ENCODE data around the gene GREM1. TPM values are rescaled to one million over a fixed set of nuclear protein-coding genes. Genes with fewer than 3 reads are reported as not detected.

The GREM1 gene
- total and polyA plus RNA-seq, 2 donors (not counting 3 experiments of a cell fraction or from before 2014, with no cell fraction given), result not detected

- H3K9me1 ChIP-seq (replicated peaks; ENCODE audit: control insufficient read depth, extremely low read depth, insufficient read depth, low read length), result no peaks in the 10 kb centered on the region
- ChIA-PET CTCF (interaction anchor here (0.9 to 1.2 kb wide), 2 partner anchors 75 to 106 kb away, joined by 3 read pairs; no protein-coding TSS in a partner anchor), POLR2A (no interaction called here)
- DNase-seq (ENCODE audit: low read depth, low spot score), result no peak
- no peaks in the 10 kb centered on the region for H3K36me3 ChIP-seq (ENCODE audit: control insufficient read depth in 2 of 2, extremely low read depth in 1 of 2, insufficient read depth in 2 of 2, low read length in 2 of 2)
- no peak for TF ChIP-seq GATA2 (IDR thresholded peaks at IDR 0.05; ENCODE audit: insufficient read depth, insufficient read length, low read depth, low read length)
- no peak for TF ChIP-seq JUN (IDR thresholded peaks at IDR 0.05; ENCODE audit: borderline replicate concordance, insufficient read depth, insufficient read length, low read depth)
- TF ChIP-seq POLR2AphosphoS5 (IDR thresholded peaks at IDR 0.05; ENCODE audit: insufficient read depth, low read depth, low read length), result no peak
- no peak for TF ChIP-seq MYC (IDR thresholded peaks at IDR 0.05; ENCODE audit: low read depth, low read length)
- no peak for TF ChIP-seq POLR2A (IDR thresholded peaks at IDR 0.05; ENCODE audit: low read depth, low read length)
- H3K4me2 ChIP-seq (ENCODE audit: insufficient read depth, low read length), result no peak overlapping the region
- H4K20me1 ChIP-seq (replicated peaks; ENCODE audit: control insufficient read depth, extremely low read depth, insufficient read depth, low read length), result no peaks in the 10 kb centered on the region
- no peak overlapping the region for H2AFZ ChIP-seq (ENCODE audit: low read depth, low read length)
- intact Hi-C loops (cut with micrococcal nuclease), result loop anchor here (10.0 kb wide), 1 partner anchor 63 kb away; no protein-coding TSS in a partner anchor
- no peak overlapping the region for H3K9ac ChIP-seq (replicated peaks; ENCODE audit: extremely low read depth, insufficient read depth, low read length)
- FAIRE-seq, result no peak
- no peaks in the 10 kb centered on the region for H3K9me3 ChIP-seq (replicated peaks; ENCODE audit: control insufficient read depth, insufficient read depth, low read length)
- H3K79me2 ChIP-seq (ENCODE audit: control insufficient read depth, insufficient read depth, low read length), result no peaks in the 10 kb centered on the region
- no peak overlapping the region for H3K27ac ChIP-seq (ENCODE audit: insufficient read depth, low read depth, low read length)
- no peak overlapping the region for H3K4me3 ChIP-seq (replicated peaks in 1 of 3; ENCODE audit: insufficient read depth in 1 of 3, low read depth in 1 of 3, low read length in 3 of 3)
- H3K27me3 ChIP-seq (ENCODE audit: control insufficient read depth in 2 of 2, insufficient read depth in 2 of 2, low read length in 2 of 2), result peaks cover 12 to 39% of the 10 kb centered on the region in 2 experiments
- dilution Hi-C loops (cut with MboI; ENCODE audit: extremely low pct_ligation_motif_present, low sequenced_read_pairs), result no loop called here
- BruUV-seq (replicated peaks), result no TSS peak
- H3K4me1 ChIP-seq (ENCODE audit: control insufficient read depth, extremely low read depth, insufficient read depth, low read length), result no peaks in the 10 kb centered on the region
These were observed 19.5 kb downstream of the GREM1 start for GRCh38 chr15:32737304-32737703.

DNA sequence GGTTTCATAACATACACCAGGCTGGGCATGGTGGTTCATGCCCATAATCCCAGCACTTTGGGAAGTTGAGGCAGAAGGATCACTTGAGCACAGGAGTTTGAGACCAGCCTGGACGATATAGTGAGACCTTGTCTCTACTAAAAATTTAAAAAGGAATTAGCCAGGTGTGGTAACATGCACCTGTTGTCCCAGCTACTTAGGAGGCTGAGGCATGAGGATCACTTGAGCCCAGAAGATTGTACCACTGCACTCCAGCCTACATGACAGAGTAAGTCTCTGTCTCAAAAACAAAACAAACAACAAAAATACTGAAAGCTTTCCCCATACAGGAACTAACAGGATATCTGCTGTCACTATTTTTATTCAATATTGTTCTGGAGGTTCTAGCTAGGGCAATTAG lies 20.9 kb downstream of the GREM1 start:
- Histone ChIP-seq H3K4me1 (ENCODE audit: control insufficient read depth, extremely low read depth, insufficient read depth, low read length) (no peaks in the 10 kb centered on the region), H3K4me2 (ENCODE audit: insufficient read depth, low read length) (no peak overlapping the region), H3K9ac (replicated peaks; ENCODE audit: extremely low read depth, insufficient read depth, low read length) (no peak overlapping the region), H3K27me3 (ENCODE audit: control insufficient read depth in 2 of 2, insufficient read depth in 2 of 2, low read length in 2 of 2) (peaks cover 8 to 34% of the 10 kb centered on the region in 2 experiments), H2AFZ (ENCODE audit: low read depth, low read length) (no peak overlapping the region), H3K9me1 (replicated peaks; ENCODE audit: control insufficient read depth, extremely low read depth, insufficient read depth, low read length) (no peaks in the 10 kb centered on the region), H3K27ac (ENCODE audit: insufficient read depth, low read depth, low read length) (no peak overlapping the region), H3K4me3 (replicated peaks in 1 of 3; ENCODE audit: insufficient read depth in 1 of 3, low read depth in 1 of 3, low read length in 3 of 3) (no peak overlapping the region), H3K36me3 (ENCODE audit: control insufficient read depth in 2 of 2, extremely low read depth in 1 of 2, insufficient read depth in 2 of 2, low read length in 2 of 2) (no peaks in the 10 kb centered on the region), H3K79me2 (ENCODE audit: control insufficient read depth, insufficient read depth, low read length) (no peaks in the 10 kb centered on the region), H3K9me3 (replicated peaks; ENCODE audit: control insufficient read depth, insufficient read depth, low read length) (no peaks in the 10 kb centered on the region), H4K20me1 (replicated peaks; ENCODE audit: control insufficient read depth, extremely low read depth, insufficient read depth, low read length) (no peaks in the 10 kb centered on the region)
- no peak for DNase-seq (ENCODE audit: low read depth, low spot score)
- TF ChIP-seq, protein P1, sequence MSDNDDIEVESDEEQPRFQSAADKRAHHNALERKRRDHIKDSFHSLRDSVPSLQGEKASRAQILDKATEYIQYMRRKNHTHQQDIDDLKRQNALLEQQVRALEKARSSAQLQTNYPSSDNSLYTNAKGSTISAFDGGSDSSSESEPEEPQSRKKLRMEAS (IDR thresholded peaks at IDR 0.05; ENCODE audit: insufficient read depth, insufficient read length), result no peak
- TF ChIP-seq JUN (IDR thresholded peaks at IDR 0.05; ENCODE audit: borderline replicate concordance, insufficient read depth, insufficient read length, low read depth) (no peak), FOS (IDR thresholded peaks at IDR 0.05; ENCODE audit: borderline replicate concordance, insufficient read depth, low read length) (no peak), POLR2AphosphoS5 (IDR thresholded peaks at IDR 0.05; ENCODE audit: insufficient read depth, low read depth, low read length) (no peak), CTCF (IDR thresholded peaks at IDR 0.05; ENCODE audit: extremely low read depth in 1 of 2, insufficient read depth in 1 of 2, low read depth in 1 of 2, low read length in 2 of 2) (no peak), EZH2 (IDR thresholded peaks at IDR 0.05; ENCODE audit: borderline replicate concordance, low read depth, low read length, severe bottlenecking) (no peak), GATA2 (IDR thresholded peaks at IDR 0.05; ENCODE audit: insufficient read depth, insufficient read length, low read depth, low read length) (no peak), POLR2A (IDR thresholded peaks at IDR 0.05; ENCODE audit: low read depth, low read length) (no peak), MYC (IDR thresholded peaks at IDR 0.05; ENCODE audit: low read depth, low read length) (no peak)
- CTCF ChIA-PET, result no interaction called here
- no peak for FAIRE-seq
- dilution Hi-C loops (cut with MboI; ENCODE audit: extremely low pct_ligation_motif_present, low sequenced_read_pairs), result no loop called here
- POLR2A ChIA-PET, result no interaction called here
- BruUV-seq (replicated peaks), result no TSS peak
- intact Hi-C loops (cut with micrococcal nuclease), result loop anchor here (10.0 kb wide), 1 partner anchor 64 kb away; no protein-coding TSS in a partner anchor

All from endothelial cell of umbilical vein (primary cell).